Hepatocyte (in vitro differentiated cells): ENCODE results near the gene C1orf167. TPM values are rescaled to one million over a fixed set of nuclear protein-coding genes. Genes with fewer than 3 reads are reported as not detected.

Experiments used
- DNase-seq: peaks from one replicate; pipeline ENCODE4 v3.0.0-alpha.2; 2016; ENCODE audit warnings: low spot score
- H2AFZ ChIP-seq: fragments of 200-600 bp; sonication (generic); 2 replicates; pipeline ENCODE4 v1.6.0; 2016; ENCODE audit warnings: antibody characterized with exemption, mild to moderate bottlenecking
- H3K27ac ChIP-seq: fragments of 200-600 bp; sonication (generic); 2 replicates; pipeline ENCODE4 v1.5.1; 2016; ENCODE audit warnings: mild to moderate bottlenecking
- H3K27me3 ChIP-seq: fragments of 200-600 bp; sonication (generic); 2 replicates; pipeline ENCODE4 v1.6.1; 2016
- H3K36me3 ChIP-seq: fragments of 200-600 bp; sonication (generic); replicated peaks from 2 replicates; pipeline ENCODE4 v1.5.1; 2016; ENCODE audit warnings: low read depth; ENCODE audit not compliant: insufficient read depth
- H3K4me1 ChIP-seq: fragments of 200-600 bp; sonication (generic); 2 replicates; pipeline ENCODE4 v1.5.1; 2016; ENCODE audit warnings: mild to moderate bottlenecking, moderate library complexity; ENCODE audit not compliant: insufficient read depth
- H3K4me2 ChIP-seq: fragments of 200-600 bp; sonication (generic); 2 replicates; pipeline ENCODE4 v1.6.0; 2016
- H3K4me3 ChIP-seq: fragments of 200-600 bp; sonication (generic); 2 replicates; pipeline ENCODE4 v1.5.1; 2016; ENCODE audit warnings: mild to moderate bottlenecking
- H3K79me2 ChIP-seq: fragments of 200-600 bp; sonication (generic); 2 replicates; pipeline ENCODE4 v1.6.0; 2017; ENCODE audit warnings: mild to moderate bottlenecking
- H3K9me2 ChIP-seq: fragments of 200-600 bp; sonication (generic); replicated peaks from 2 replicates; pipeline ENCODE4 v1.6.0; 2017; ENCODE audit warnings: mild to moderate bottlenecking; ENCODE audit not compliant: insufficient read depth
- H3K9me3 ChIP-seq: fragments of 200-600 bp; sonication (generic); 2 replicates; pipeline ENCODE4 v1.5.1; 2016; ENCODE audit warnings: low read depth, mild to moderate bottlenecking
- H4K20me1 ChIP-seq: fragments of 200-600 bp; sonication (generic); 2 replicates; pipeline ENCODE4 v1.6.0; 2016; ENCODE audit warnings: mild to moderate bottlenecking; ENCODE audit not compliant: insufficient read depth, poor library complexity, severe bottlenecking
- CTCF ChIP-seq: fragments of 200-600 bp; sonication (generic); IDR thresholded peaks from 2 replicates; pipeline ENCODE4 v1.5.1; 2016; ENCODE audit warnings: antibody characterized with exemption, mild to moderate bottlenecking; ENCODE audit not compliant: poor library complexity
- EZH2 ChIP-seq: fragments of 200-600 bp; sonication (generic); IDR thresholded peaks from 2 replicates; pipeline ENCODE4 v1.6.1; 2016; ENCODE audit warnings: antibody characterized with exemption, mild to moderate bottlenecking, borderline replicate concordance
- EZH2phosphoT487 ChIP-seq: fragments of 200-600 bp; sonication (generic); IDR thresholded peaks from one replicate; pipeline ENCODE4 v1.6.1; 2018; ENCODE audit warnings: antibody characterized with exemption, mild to moderate bottlenecking, low read depth, moderate library complexity; ENCODE audit not compliant: unreplicated experiment, severe bottlenecking
- WGBS: methylation state at CpG from one replicate; pipeline ENCODE4 v1.1.6; 2016; ENCODE audit warnings: low lambda C conversion rate; ENCODE audit errors: missing lambda C conversion rate; 5-methylcytosine and 5-hydroxymethylcytosine counted together
- polyA plus RNA-seq: library from polyadenylated mRNA; unstranded; fragments of >200 nt; fragmentation: Nextera tagmentation; extraction: Ambion mirVana; gene quantifications from 2 replicates; pipeline ENCODE4 v1.2.1, GENCODE V29; 2016
- total RNA-seq: library from RNA; depleted of rRNA; stranded (reverse); fragments of >200 nt; gene quantifications from 2 replicates; pipeline ENCODE4 v1.2.3, GENCODE V29; 2014

Gene C1orf167
- total and polyA plus RNA-seq, 2 experiments from 2014 or later, result 0.37 TPM; not detected in 1

DNA sequence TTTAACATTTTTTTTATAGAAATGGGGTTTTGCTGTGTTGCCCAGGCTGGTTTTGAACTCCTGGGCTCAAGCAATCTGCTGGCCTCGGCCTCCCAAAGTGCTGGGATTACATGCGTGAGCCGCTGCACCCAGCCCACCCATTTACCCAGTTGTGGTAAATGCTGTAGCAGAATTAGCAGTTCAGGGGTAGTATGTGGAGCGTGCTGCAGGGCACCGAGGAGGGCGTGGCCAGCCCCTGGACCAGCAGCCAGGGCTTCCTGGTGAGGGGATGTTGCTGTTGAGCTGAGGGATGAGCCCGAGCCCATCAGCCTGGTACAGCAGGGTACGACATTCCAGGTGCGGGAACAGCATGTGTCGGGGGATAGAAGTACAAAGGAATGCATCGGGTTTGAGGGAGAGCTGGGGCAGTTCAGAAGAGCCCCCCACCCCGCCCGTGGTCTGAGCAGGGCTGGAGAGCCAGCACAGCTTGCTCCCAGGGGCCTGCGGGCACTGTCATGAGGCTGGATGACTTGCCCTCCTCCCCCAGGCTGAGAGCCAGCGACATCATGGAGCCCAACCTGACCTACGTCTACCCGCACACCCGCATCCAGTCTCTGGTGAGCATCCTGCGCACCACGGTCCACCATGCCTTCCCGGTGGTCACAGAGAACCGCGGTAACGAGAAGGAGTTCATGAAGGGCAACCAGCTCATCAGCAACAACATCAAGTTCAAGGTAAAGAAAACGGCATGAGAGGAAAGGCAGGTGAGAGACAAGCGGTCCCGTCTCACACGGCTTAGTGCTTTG is 73.6 kb downstream of the C1orf167 start:
- 96% methylated on average over 28 of the region's 28 CpGs for whole genome bisulfite sequencing
- no peak overlapping the region for H3K4me2 ChIP-seq

DNA sequence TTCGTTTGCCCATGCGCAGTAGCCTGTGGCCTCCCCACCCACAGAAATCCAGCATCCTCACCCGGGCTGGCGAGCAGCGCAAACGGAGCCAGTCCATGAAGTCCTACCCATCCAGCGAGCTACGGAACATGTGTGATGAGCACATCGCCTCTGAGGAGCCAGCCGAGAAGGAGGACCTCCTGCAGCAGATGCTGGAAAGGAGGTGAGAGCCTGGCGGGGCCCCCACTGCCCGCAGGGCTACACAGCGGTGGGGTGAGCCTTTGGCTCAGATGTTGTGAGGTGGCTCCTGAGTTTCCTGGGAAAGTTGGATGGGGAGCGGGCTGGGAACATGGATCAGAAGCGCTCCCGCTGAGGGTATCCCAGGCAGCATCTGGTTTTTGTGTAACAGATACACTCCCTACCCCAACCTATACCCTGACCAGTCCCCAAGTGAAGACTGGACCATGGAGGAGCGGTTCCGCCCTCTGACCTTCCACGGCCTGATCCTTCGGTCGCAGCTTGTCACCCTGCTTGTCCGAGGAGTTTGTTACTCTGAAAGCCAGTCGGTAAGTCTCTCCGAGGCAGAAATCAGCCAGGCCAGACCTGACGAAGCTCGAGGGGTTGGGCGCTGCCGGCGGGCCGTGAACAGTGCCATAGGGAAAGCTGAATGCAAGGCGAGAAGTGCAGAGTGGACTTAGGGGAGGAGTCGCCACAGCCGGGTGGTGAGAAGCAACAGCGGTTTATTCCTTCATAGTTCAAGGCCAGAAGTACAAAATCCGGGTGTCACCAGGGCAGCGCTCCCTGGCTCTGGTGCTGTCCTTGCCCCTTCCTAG is 75.2 kb downstream of the C1orf167 start:
- 95% methylated on average over 36 of the region's 36 CpGs for WGBS
- Histone ChIP-seq H3K79me2 (no peaks in the 10 kb centered on the region), H4K20me1 (peaks cover 3% of the 10 kb centered on the region), H2AFZ (no peak overlapping the region), H3K9me2 (no peaks in the 10 kb centered on the region), H3K9me3 (no peaks in the 10 kb centered on the region), H3K4me1 (peaks cover 11% of the 10 kb centered on the region), H3K27me3 (no peaks in the 10 kb centered on the region), H3K4me3 (no peak overlapping the region), H3K4me2 (no peak overlapping the region), H3K27ac (no peak overlapping the region), H3K36me3 (no peaks in the 10 kb centered on the region)
- no peak for TF ChIP-seq EZH2
- DNase-seq, result no peak

More for the DNA sequence above, 73.6 kb downstream of the C1orf167 start:
- Histone ChIP-seq H3K79me2 (no peaks in the 10 kb centered on the region), H3K9me2 (no peaks in the 10 kb centered on the region), H2AFZ (no peak overlapping the region), H3K27me3 (no peaks in the 10 kb centered on the region), H3K4me3 (no peak overlapping the region), H3K36me3 (no peaks in the 10 kb centered on the region), H3K4me1 (peaks cover 4% of the 10 kb centered on the region), H3K27ac (no peak overlapping the region), H3K9me3 (no peaks in the 10 kb centered on the region), H4K20me1 (peaks cover 3% of the 10 kb centered on the region)
- DNase-seq, result no peak
- no peak for TF ChIP-seq CTCF
- TF ChIP-seq EZH2, result no peak
- TF ChIP-seq EZH2phosphoT487, result no peak

DNA sequence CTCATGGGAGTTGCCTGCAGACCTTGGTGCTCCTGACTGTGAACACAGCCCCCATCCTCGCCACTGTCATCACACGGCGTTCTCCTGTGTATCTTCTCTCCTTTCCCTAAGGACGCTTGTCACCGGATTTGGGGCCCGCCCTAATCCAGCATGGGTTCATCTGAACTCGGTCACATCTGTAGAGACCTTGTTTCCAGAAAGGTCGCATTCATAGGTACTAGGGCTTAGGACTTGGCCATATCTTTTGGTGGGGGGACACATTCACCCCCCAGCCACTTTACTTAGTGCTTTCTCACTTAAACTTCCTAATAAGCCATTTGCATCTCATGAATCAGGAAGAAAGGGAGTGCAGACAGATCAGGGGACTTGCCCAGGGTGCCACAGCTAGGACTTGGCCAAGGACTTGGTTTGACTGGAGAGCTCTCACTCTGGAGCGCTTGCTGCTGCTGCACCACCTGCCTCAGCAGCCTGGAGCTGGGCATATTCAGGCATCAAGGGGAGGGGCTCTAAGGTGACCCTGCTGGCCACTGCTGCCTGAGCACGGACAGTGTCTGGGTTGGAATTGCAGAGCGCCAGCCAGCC is 75.9 kb downstream of the C1orf167 start:
- Histone ChIP-seq H3K9me3 (no peaks in the 10 kb centered on the region), H3K79me2 (no peaks in the 10 kb centered on the region), H3K4me1 (peaks cover 16% of the 10 kb centered on the region), H4K20me1 (peaks cover 7% of the 10 kb centered on the region), H3K9me2 (no peaks in the 10 kb centered on the region), H3K4me2 (no peak overlapping the region), H3K4me3 (no peak overlapping the region), H2AFZ (no peak overlapping the region), H3K27ac (no peak overlapping the region), H3K36me3 (no peaks in the 10 kb centered on the region), H3K27me3 (no peaks in the 10 kb centered on the region)
- WGBS, result 95% methylated on average over 11 of the region's 11 CpGs
- no peak for DNase-seq
- no peak for TF ChIP-seq EZH2phosphoT487
- TF ChIP-seq CTCF, result no peak
- TF ChIP-seq EZH2, result no peak
